HEK293T (cell line): ENCODE results near the gene SYDE1.

Source experiments
- CTCF ChIA-PET: fragments of 350-600 bp; formaldehyde crosslinking; extraction: SDS; loops from one replicate; lab custom pipeline; 2021; ENCODE audit warnings: antibody characterized with exemption, inconsistent platforms; lab: Yijun Ruan, JAX
- POLR2A ChIA-PET: fragments of 350-600 bp; formaldehyde crosslinking; extraction: SDS; loops from one replicate; lab custom pipeline; 2020; ENCODE audit warnings: antibody characterized with exemption, inconsistent platforms; lab: Yijun Ruan, JAX
- DNase-seq: peaks from one replicate; pipeline ENCODE4 v3.0.0; 2012; ENCODE audit warnings: mixed read lengths; ENCODE audit errors: extremely low spot score
- ARNT ChIP-seq: fragments of 450-650 bp; IDR thresholded peaks from 2 replicates; pipeline ENCODE4 v1.6.1; 2017; ENCODE audit warnings: mild to moderate bottlenecking
- BHLHE40 ChIP-seq: fragments of 450-650 bp; IDR thresholded peaks from 2 replicates; pipeline ENCODE4 v1.6.1; 2016; ENCODE audit warnings: mild to moderate bottlenecking, moderate library complexity, borderline replicate concordance
- CTBP1 ChIP-seq: fragments of 450-650 bp; IDR thresholded peaks from 2 replicates; pipeline ENCODE4 v1.6.1; 2016; ENCODE audit warnings: borderline replicate concordance
- ELF4 ChIP-seq: fragments of 450-650 bp; IDR thresholded peaks from 2 replicates; pipeline ENCODE4 v1.6.1; 2017; ENCODE audit warnings: antibody characterized with exemption
- FOXA1 ChIP-seq: fragments of 450-650 bp; IDR thresholded peaks from 2 replicates; pipeline ENCODE4 v1.6.1; 2016; ENCODE audit warnings: mild to moderate bottlenecking
- FOXK2 ChIP-seq: fragments of 450-650 bp; IDR thresholded peaks from 2 replicates; pipeline ENCODE4 v1.6.1; 2016; ENCODE audit warnings: mild to moderate bottlenecking
- FOXM1 ChIP-seq: fragments of 450-650 bp; IDR thresholded peaks from 2 replicates; pipeline ENCODE4 v1.6.1; 2017; ENCODE audit warnings: mild to moderate bottlenecking, borderline replicate concordance
- HDGF ChIP-seq: fragments of 450-650 bp; IDR thresholded peaks from 2 replicates; pipeline ENCODE4 v1.6.1; 2017; ENCODE audit warnings: antibody characterized with exemption, borderline replicate concordance
- L3MBTL2 ChIP-seq: fragments of 450-650 bp; conservative IDR thresholded peaks from 2 replicates; pipeline ENCODE4 v1.6.1; 2016; ENCODE audit warnings: mild to moderate bottlenecking
- LEF1 ChIP-seq: fragments of 450-650 bp; IDR thresholded peaks from 2 replicates; pipeline ENCODE4 v1.6.1; 2017; ENCODE audit warnings: mild to moderate bottlenecking, borderline replicate concordance
- NFRKB ChIP-seq: fragments of 450-650 bp; IDR thresholded peaks from 2 replicates; pipeline ENCODE4 v1.6.1; 2016; ENCODE audit warnings: mild to moderate bottlenecking, moderate library complexity
- SP1 ChIP-seq: fragments of 450-650 bp; IDR thresholded peaks from 2 replicates; pipeline ENCODE4 v1.6.1; 2017
- SUZ12 ChIP-seq: fragments of 450-650 bp; IDR thresholded peaks from 2 replicates; pipeline ENCODE4 v1.6.1; 2016; ENCODE audit warnings: mild to moderate bottlenecking
- TARDBP ChIP-seq: fragments of 450-650 bp; IDR thresholded peaks from 2 replicates; pipeline ENCODE4 v1.6.1; 2016
- ZNF384 ChIP-seq: fragments of 450-650 bp; IDR thresholded peaks from 2 replicates; pipeline ENCODE4 v1.6.1; 2016
- TF ChIP-seq, protein P1 (sequence below): fragments of 450-650 bp; IDR thresholded peaks from 2 replicates; pipeline ENCODE4 v1.6.1; 2016

Gene SYDE1

GRCh38 chr19:15104003-15104402 is 3.2 kb upstream of the SYDE1 start:
- TF ChIP-seq SUZ12 (no peak), SP1 (no peak), ZNF384 (no peak), FOXK2 (no peak), NFRKB (no peak), LEF1 (no peak), ARNT (no peak), L3MBTL2 (no peak), CTBP1 (no peak)
- DNase-seq = no peak
- ChIA-PET POLR2A (no interaction called here), CTCF (no interaction called here)

- ChIA-PET POLR2A (no interaction called here), CTCF (no interaction called here)
- TF ChIP-seq LEF1 = no peak
- TF ChIP-seq, protein P1, sequence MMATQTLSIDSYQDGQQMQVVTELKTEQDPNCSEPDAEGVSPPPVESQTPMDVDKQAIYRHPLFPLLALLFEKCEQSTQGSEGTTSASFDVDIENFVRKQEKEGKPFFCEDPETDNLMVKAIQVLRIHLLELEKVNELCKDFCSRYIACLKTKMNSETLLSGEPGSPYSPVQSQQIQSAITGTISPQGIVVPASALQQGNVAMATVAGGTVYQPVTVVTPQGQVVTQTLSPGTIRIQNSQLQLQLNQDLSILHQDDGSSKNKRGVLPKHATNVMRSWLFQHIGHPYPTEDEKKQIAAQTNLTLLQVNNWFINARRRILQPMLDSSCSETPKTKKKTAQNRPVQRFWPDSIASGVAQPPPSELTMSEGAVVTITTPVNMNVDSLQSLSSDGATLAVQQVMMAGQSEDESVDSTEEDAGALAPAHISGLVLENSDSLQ = no peak
- no peak for DNase-seq
Observed at GRCh38 chr19:15104411-15104810, 2.8 kb upstream of the SYDE1 start.

- no peak for TF ChIP-seq LEF1
- no peak for TF ChIP-seq NFRKB
- no peak for TF ChIP-seq FOXK2
- no peak for TF ChIP-seq ZNF384
- no peak for TF ChIP-seq FOXM1
- no peak for TF ChIP-seq BHLHE40
- no peak for TF ChIP-seq CTBP1
- TF ChIP-seq SP1 = no peak
- no peak for TF ChIP-seq FOXA1
- TF ChIP-seq ELF4 = no peak
- POLR2A ChIA-PET = no interaction called here
- DNase-seq = no peak
- CTCF ChIA-PET = no interaction called here
Observed at GRCh38 chr19:15105044-15105443, 2.2 kb upstream of the SYDE1 start.

GRCh38 chr19:15108145-15108844 is 1.1 kb downstream of the SYDE1 start:
- no peak for DNase-seq
- POLR2A ChIA-PET = interaction anchor here (0.8 to 1.6 kb wide), 2 partner anchors 17 to 35 kb away, joined by 3 to 8 read pairs; a partner anchor contains a TSS
- no peak for TF ChIP-seq ARNT
- no peak for TF ChIP-seq ELF4
- no peak for TF ChIP-seq FOXM1
- no peak for TF ChIP-seq HDGF
- CTCF ChIA-PET = interaction anchor here (0.6 to 0.8 kb wide), 3 partner anchors 13 to 1291 kb away, joined by 3 read pairs; no protein-coding TSS in a partner anchor

- no peak for DNase-seq
- TF ChIP-seq, protein P1 = no peak
- TF ChIP-seq ZNF384 (no peak), TARDBP (no peak), HDGF (no peak), FOXA1 (no peak)
- ChIA-PET POLR2A (interaction anchor here (1.6 to 2.1 kb wide), 2 partner anchors 16 kb away, joined by 6 to 8 read pairs; a partner anchor contains a TSS), CTCF (no interaction called here)
Observed at GRCh38 chr19:15108845-15109767, 1.9 kb downstream of the SYDE1 start.

GRCh38 chr19:15109768-15110417 is 2.7 kb downstream of the SYDE1 start:
- POLR2A ChIA-PET = interaction anchor here (2.1 kb wide), 1 partner anchor 16 kb away, joined by 6 read pairs; a partner anchor contains a TSS
- no peak for DNase-seq
- TF ChIP-seq CTBP1 = no peak
- no peak for TF ChIP-seq ARNT
- no peak for TF ChIP-seq SUZ12
- no peak for TF ChIP-seq FOXA1
- TF ChIP-seq, protein P1 = no peak
- no peak for TF ChIP-seq BHLHE40
- no peak for TF ChIP-seq FOXM1
- TF ChIP-seq SP1 = no peak
- TF ChIP-seq FOXK2 = no peak
- no peak for TF ChIP-seq LEF1
- no peak for TF ChIP-seq ZNF384
- no peak for TF ChIP-seq NFRKB
- TF ChIP-seq L3MBTL2 = no peak
- no peak for TF ChIP-seq ELF4
- no peak for TF ChIP-seq HDGF
- no peak for TF ChIP-seq TARDBP
- CTCF ChIA-PET = interaction anchor here (0.9 kb wide), 1 partner anchor 8 kb away, joined by 3 read pairs; no protein-coding TSS in a partner anchor
